Inflammatory macrophage treated with lipopolysaccharide for 1 hour (primary cell): Measurements from ENCODE around the gene PNPLA5.

ENCODE experiments used
- DNase-seq, 2 donors: peaks; one replicate each; pipeline ENCODE4 v3.0.0-alpha.2; 2020 to 2022

Gene PNPLA5

DNA sequence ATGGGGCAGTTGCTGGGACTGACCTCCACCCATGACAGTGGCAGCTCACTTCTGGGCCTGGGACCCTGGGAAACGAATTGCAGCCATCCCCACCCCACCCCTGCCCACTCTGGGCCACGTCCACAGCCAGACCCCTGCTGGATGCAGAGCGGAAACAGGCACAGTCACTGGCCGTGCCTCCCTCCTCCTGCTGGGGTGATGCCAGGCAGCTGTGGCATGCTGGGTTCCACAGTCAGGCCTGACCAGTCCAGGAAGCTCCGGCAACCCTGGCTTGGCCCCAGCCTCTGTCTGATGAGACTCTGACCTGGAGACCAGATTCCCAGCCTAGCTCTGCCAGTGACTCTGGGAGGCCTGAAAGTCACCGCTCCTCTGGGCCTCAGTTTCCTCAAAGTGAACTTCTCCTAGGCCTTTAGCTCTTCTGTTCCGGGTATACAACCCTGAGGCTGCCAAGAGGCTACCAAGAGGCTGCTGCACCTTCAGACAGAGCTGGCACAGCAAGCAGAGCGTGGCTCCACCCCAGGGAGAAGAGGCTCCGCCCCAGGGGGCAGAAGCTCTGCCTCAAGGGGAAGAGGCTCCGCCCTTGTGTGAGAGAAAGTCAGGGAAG, 38.4 kb downstream of the PNPLA5 start:
- no peak for DNase-seq

DNA sequence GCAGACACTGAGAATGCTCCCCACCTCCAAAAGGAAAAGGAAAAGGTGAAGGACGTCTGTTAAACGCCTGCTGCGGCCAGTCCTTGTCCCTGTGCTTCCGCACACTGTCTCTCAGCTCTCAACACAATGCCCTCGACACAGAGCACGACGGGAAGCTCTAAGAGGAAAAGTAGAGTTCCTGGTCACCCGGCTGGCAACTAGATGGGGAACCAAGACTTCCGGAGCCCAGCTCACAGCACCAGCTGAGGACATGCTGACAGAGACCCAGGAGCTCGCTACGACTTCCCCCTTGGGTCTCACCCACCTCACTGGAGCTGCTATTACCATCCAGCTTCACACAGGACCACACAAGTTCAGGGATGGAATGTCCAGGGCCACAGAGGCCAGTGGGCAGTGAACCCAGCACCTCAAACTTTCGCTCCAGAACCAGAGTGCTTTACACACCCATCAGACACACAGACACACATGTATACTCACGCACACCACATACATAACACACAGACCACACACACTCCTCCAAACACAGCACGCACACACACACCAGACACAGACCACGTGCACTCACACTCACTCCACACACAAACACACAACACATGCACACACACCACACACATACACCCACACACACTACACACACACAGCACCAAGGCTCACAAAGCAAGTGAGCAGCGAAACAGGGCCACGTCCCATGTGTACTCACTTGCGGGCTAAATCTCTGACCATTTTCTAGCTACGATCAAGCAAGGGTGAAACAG, 39.1 kb downstream of the PNPLA5 start:
- DNase-seq = no peak

DNA sequence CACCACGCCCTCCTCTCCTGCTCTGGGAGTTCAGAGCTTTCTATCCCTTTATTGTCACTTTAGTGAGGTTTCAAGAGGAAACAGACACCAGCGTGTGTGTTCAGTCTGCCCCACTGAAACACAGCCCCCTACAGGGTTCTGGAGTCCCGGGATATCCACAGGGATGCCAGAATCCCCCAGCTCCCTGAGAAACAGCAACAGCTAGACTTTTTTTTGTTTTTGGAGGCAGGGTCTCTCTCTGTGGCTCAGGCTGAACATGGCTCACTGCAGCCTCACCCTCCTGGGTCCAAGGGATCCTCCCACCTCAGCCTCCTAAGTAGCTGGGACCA, 39.9 kb downstream of the PNPLA5 start:
- DNase-seq = no peak

DNA sequence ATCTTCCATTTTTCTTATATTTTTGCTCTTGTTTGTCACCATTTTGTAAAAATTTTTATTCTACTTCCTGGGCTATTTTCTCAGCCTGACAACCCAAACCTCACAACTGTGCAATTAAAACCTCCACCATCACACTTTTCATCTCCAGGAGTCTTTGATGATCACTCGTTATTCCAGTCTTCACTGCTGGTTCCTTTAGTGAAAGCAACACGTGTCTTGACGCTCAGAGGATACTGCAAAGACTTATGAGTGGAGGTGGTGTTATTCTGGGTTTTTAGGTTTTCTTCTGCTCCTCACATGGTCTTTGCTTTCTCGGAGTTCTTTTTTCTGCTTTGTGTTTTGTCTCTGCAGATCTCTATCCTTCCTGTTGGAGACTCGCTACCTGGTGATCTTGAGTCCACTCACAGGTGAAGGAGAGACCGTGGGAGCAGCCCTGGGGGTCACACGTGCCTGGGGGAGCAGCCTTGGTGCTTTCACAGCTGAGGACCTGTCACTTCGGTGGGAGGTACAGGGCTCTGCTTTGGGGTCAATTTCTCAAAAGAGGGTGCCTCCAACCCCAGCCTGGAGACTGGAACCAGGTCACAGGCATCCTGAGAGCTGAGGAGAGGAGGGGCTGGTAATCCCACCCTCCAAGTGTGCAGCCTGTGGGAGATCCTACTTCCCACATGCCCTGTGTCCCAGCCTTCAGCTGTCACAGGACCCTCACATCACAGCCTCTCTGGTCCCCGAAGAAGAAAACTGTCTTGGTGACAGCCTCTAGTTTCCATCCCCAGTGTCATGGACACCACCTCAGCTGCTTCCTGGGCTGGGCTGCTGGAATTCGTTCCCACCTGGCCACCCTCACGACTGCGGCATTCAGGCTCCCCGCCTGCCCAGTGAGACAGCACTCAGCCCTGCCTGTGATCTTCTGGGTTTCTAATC, 40.5 kb downstream of the PNPLA5 start:
- DNase-seq = no peak

DNA sequence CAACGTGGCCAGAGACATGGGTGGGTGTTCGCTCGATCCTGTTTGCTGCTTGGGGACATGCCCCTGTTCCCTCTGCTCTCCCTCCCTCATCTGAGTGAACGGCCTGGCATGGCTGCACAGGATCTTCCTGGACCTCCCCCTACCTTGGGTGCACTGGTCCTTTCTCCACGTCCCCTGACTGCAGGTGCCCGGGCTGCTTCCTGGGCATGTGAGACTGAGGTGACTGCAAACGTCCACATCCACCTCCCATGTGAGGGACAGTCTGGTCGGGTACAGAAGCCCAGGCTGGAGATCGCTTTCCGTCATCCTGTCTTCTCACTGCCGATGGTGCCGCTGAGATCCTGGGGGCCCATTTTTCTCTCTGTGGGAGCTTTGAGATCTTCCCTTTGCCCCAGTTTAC, 41.3 kb downstream of the PNPLA5 start:
- no peak for DNase-seq

DNA sequence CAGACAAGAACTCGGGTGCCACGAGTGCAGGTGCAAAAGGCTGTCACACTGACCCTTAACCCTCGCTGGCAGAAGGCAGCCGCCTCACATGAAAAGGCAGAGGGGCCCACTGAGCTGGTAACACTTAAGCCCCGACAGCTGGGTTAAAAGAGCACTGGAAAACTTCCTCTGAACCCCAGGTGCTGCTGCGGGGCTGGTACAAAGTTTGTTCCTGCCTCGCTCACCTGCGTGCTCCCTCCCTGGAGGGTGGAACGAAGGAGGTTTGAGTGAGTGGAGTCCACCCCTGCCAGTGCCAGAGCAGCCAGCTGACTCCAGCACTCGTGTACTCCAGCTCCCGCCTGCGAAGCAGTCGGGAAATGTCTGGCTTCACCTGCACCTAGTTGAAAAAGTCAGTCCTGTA, 42.1 kb downstream of the PNPLA5 start:
- DNase-seq = no peak

DNA sequence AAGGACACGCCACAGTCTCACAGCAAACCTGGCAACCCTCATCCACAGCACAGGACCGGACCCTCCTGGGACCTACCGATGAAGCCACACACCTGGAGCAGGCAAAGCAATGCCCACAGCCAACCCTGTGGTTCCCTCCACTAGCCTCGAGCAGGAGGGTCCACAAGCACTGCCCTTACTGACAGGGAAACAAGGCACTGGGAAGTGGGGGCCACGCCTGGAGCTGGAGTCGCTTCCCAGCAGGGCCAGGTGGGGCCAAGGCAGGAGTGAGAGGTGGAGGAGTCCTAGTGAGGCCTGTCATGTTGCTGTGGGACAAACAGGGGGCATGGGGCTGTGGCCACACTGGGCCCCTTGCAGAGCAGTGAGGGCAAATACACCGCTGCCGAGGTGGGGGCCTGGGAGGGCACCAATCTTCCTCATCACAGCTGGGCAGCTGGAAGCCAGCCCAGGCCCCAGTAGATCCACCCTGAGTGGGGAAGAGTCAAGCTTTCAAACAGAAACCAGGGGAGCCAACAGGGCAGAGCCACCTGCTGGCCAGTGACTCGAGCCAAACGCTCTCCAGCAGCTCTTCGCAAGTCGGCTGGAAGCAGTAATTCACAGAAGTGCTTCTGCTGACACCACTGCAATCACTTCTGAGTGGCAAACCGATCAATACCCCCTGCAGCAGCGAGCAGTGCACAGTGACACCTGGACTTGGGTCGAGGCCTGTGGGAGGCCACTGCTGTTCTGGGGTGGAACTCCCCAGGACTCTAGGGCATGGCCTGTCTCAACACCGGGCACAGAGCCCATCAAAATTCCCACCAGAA, 43.2 kb downstream of the PNPLA5 start:
- DNase-seq = no peak

DNA sequence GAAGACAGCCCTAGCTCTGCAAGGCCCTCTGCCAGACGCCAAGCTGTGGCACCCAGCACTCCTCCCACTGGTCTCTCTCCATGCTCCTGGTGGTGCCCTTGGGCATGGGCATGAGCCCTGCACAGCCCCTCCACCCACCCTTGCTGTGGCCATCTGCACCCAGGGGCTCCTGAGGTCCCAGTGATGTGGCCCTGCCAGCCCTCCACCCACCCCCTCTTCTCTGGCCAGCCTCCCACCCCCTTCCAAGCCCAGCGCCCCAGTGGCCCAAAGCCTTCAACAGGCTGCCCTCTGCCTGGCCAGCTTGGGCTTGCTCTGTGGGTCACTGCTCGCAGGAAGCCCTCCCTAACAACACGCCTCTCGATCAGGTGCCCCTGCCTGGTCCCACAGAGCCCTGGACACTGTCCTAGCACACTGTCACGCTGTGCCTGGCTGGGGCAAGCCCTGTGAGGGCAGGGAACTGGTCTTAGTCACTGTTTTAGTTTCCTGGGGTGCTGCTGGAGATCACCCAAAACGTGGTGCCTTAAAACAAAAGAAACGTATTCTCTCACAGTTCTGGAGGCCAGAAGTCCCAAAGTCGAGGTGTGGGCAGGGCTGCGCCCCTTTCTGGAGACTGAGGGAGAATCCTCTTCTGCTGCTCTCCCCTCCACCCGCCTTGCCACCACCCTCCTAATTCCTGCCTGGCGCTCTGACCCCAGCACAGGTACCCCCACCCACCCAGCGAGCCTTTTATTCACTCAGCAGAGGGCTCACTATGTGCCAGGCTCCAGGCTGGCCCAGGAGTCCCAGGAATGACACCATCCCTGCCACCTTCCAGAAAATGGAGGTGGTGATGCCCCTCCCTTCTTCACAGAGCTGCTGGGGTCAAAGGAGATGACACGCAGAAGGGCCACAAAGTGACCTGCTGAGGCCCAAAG, 44.2 kb downstream of the PNPLA5 start:
- DNase-seq = no peak

DNA sequence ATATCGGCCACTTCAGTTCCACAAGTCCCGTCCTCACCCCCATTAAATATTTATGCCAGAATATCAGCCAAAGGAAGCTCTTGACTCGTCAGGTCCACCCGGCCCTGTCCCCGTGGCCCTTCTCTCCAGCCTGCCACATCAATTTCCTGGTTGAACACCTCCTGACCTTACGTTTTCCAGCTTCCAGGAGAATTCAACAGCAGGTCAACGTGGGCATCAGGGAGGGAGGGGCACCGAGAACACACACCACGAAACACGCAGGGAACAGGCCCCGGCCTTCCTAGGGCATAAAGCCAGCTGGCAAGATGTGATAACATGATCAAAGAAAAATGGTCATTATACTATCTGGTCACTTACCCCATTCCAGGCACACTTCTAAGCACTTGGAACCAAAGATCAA, 44.8 kb downstream of the PNPLA5 start:
- DNase-seq = no peak

DNA sequence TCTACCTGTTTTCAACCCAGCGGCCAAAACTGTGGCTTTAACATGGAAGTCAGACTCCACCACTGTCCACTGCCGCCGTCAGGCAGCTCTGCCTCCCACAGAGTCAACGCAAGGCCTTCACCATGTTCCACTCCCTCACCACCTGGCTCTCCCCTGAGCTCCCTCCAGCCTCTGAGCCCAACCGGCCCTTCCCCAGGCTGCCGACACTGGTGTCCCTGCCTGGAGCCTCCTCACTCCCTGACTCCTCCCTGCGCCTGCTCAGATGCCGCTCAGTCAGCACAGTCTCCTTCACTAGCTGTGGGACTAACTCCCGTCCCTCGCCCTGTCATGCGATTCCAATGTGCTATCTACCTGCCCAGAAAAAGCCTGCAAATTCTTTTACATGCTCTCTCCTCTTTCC, 45.8 kb downstream of the PNPLA5 start:
- DNase-seq = no peak

DNA sequence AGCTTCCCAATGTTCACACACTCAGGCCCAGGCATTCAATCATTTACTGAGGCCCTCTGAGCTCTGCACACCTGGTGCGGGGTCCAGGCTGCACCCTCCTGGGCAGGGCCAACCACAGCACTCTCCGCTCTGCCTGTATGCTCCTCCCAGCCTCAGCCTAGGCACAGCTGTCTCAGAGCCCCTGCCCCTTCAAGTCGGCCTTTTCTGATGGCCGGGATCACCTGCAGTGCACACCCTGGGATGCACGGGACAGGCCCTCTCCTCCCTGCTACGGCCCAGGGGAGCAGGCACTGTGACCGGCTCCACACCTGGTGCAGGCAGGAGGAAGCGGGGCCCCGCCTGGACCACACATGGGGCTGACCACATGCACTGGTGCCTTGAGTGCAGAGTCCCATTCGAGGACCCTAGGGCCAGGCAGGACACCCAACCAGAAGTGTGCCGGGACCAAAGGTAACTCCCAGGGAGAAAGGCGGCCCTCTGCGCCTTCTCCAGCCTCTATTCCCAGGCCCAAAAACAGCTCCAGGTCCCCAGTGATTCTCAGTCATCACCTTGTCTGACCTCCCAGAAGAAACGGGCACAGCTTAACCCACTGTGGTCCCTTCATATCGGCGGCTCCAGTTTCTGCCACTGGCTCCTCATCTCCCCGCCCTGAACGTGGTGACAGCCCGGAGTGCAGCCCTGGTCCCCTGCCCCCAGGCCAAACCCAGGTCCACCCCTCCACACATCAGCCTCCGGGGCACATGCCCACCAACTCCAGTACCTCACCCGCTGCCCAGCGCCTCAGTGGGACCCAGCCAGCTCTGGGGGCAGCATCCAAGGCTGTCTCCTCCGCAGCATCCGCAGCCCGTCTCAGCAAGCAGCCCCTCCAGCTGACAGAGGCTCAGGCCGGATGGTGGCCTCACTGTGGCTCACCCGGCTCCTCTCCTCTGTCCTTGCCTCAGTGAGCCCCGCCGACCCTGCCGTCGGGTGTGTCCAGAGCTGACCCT, 47.0 kb downstream of the PNPLA5 start:
- no peak for DNase-seq

DNA sequence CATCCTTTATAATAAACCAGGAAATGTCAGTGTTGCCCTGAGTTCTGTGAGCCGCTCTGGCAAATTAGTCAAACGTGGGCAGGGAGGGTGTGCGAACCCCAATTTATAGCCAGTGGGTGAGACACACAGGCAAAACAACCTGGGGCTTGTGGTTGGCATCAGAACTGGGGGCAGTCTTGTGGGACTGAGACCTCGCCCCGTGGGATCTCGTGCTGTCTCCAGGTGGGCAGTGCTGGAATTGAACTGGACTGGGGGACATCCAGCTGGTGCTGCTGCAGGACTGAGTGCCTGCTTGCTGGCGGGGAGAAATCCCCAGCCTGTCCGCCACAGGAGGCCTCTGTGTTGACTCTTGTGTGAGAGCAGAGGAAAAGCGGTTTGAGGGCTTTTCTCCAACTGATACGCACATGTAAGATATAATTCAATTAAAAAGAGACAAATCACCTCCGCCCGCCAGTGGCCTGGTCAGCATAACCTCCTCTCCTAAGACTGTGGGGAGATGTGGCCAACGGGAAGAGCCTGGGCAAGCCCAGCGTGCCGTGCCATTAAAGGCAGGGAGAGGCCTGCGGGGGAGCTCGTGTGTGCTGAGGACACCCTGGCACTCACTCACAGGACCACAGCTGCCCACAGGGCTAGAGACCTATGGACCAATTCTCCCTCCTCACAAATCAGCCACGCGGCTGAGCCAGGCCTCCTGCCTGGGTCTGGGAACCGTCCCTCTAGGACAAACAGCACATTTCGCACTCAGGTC, 47.9 kb downstream of the PNPLA5 start:
- no peak for DNase-seq

DNA sequence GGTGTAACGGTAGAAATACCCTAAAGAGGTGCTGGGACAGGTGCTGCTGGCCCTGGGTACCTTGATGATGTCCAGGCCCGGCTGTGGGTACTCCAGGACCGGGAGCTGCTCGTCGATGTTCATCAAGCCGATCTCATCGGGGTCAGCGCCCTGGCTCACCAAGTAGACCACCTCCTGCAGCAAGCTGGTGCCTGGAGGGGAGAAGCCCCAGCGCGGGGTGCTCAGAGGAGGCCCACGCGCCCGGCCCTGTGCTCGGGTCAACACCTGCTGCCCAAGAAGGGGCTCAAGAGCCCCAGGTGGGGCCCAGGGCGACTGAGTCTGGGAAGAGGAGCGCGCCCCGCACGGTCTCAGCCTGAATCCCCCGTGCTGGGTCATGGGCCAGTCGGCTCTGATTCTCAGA, 50.1 kb downstream of the PNPLA5 start:
- no peak for DNase-seq

DNA sequence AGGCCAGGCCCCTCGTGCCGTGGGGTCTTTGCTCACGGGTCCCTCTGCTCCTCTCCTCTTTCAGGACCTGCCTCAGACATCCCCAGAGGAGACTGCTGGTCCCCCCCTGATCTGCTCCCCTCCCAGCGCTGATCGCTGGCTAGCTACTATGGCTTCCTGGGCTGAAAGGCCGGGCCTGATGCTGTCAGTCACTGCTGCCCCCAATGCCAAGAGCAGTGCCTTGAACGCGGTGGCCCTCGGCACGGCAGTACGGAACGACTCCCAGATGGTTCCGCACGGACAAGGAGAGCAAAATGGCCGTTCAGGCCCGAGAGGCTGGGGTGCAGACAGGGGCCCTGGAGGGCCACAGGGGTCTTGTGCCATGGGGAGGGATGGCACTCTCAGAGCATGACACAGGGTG, 51.0 kb downstream of the PNPLA5 start:
- DNase-seq = no peak

DNA sequence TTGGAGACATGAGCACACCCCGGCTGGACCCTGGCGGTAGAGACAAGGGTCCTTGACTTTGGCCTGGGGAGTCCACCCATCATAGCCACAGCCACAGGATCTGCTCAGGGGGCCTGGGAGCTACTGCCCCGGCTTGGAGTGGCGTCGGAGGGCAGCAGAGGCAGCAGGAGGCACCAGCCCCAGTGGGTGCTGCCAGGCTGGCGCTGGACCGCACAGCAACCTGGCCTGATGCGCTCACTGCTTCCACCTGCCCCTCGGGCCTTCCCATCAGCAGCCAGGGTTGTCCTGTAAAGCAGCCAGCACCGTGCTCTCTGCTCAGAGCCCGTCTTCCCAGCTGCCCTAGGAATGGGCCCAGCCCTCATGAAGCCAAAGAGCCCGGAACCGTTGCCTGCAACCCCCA, 51.4 kb downstream of the PNPLA5 start:
- DNase-seq = no peak

DNA sequence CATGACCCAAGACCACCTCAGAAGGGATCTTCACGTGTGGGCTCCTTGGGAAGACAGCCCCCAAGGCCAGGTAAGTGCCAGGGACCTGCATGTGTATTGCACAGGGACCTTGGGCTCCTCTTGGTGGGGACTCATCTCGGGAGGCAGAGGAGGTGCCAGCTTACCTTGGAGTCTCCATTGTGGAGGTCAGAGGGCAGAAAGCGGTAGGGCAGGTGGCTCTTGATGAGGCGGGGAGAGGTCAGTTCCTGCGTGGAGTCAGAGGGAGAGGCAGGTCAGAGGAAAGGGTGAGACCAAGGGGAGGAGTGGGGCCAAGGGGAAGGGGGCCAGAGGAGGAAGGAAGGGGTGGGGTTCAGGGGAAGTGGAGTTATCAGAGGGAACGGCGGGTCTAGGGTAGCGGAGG, 52.0 kb downstream of the PNPLA5 start:
- no peak for DNase-seq

DNA sequence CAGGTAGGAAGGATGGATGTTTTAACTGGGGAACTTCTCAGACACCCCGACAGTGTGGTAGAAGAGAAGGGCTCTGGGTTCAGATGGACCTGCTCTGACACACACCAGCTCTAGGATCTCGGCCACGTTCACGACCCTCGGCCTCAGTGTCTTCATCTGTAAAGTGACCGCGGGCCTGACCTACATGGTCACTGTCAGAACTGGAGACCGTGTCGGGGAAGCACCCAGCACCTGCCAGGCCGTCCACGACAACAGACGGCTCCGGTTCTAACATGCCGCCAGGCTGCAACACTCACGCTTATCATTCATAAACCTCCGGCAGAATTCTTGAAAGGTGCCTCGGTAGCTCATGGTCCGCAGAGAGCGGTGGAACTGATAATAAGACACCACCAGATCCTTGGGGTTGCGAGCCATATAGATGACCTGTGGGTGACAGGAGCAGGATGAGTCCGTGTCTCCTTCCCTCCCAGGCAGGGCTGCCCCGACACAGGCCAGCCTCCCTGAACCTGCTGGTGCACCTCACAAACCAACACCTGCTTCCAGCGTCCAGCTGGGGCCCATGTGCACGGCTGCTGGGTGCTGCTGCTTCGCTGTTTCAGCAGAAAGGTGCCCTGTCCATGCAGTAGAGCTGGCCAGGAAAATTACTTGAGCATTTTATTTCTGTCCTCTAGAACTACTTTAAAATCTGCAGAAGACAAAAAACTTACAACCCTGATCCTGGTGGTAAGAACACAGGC, 53.1 kb downstream of the PNPLA5 start:
- no peak for DNase-seq

DNA sequence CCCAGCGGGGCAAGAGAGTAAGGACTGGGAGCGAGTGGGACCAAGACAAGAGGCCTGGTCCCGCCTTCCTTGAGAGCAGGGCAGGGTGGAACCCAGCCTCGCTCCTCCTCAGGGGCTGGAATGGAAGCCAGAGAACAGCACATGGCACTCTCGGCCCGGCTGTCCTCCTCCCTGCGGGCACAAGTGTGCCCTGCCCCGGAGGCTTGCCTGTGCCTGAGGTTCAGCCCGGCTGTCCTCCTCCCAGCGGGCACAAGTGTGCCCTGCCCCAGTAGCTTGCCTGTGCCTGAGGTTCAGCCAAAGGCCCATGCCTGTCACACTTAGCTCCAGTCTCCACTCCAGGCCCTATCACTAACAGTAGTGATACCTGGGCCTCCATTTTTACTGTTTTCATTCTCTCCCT, 53.7 kb downstream of the PNPLA5 start:
- DNase-seq = no peak

DNA sequence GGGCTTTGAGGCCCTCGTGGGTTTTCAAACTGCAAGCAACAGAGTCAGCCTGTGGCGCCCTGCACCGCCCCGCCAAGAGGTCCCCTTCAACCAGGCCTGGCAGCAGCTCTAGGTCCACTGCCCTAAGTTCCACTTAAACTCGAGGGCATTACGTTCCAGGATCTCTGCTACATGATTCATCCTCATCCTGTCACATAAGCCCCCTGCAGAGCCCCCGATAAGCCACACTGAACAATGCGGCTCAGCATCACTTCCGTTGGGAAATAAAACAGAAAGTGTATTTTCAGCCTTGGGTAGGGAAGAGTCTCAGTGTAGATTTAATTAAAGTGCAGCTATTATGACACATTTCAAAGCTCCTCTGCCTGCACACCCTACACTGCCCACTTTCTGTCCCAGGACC, 54.1 kb downstream of the PNPLA5 start:
- no peak for DNase-seq
